Measurements from ENCODE around the gene EDC3.
"Not testable (repeated sequence)": the region's sequence is repeated elsewhere in the genome, so short reads cannot be mapped to it uniquely, and the experiment has no call there.

The EDC3 gene, protein sequence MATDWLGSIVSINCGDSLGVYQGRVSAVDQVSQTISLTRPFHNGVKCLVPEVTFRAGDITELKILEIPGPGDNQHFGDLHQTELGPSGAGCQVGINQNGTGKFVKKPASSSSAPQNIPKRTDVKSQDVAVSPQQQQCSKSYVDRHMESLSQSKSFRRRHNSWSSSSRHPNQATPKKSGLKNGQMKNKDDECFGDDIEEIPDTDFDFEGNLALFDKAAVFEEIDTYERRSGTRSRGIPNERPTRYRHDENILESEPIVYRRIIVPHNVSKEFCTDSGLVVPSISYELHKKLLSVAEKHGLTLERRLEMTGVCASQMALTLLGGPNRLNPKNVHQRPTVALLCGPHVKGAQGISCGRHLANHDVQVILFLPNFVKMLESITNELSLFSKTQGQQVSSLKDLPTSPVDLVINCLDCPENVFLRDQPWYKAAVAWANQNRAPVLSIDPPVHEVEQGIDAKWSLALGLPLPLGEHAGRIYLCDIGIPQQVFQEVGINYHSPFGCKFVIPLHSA

DNA sequence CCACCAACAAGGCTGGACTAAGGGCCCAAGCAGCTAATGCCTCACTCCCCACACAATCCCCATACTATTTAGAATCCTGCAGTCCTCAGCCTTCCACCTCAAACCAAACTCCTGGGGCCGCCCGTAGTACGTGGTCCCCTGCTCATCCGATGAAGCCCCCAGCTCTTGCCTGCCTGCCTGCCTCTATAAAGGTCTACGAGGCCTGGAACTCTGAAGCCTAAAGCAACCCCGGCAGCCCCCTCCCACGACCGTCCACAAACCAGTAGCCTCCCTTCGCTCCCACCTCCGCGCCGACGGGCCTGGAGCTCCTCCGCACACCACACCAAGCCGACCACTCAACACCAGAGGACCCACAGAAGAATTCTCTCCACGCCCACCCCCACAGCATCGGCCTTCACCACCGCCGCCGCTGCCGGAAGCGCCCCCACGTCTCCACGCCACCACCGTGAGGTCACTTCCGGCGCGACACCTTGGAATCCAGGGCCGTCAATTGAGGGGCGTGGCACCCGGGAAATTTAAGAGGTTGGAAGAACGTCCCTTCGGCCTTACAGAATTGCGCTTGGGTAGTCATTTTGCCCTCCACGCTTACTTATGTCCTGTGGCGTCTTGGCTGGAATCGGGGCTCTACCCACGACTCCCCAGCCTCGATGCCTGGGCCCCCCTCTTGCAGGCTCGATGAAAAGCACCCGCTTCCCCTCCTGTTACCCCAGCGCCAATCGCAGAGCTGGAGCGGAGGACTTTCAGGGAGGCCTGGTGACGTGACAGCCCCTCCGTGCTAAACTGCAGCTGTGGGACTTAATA is at the start of gene EDC3:
TSS of gene EDC3 (minus strand) at position 428 of the 801 bp plus-strand sequence. CDS start 20,900 bp downstream, outside the sequence.
- peak; percentile 75 for DNase-seq

DNA sequence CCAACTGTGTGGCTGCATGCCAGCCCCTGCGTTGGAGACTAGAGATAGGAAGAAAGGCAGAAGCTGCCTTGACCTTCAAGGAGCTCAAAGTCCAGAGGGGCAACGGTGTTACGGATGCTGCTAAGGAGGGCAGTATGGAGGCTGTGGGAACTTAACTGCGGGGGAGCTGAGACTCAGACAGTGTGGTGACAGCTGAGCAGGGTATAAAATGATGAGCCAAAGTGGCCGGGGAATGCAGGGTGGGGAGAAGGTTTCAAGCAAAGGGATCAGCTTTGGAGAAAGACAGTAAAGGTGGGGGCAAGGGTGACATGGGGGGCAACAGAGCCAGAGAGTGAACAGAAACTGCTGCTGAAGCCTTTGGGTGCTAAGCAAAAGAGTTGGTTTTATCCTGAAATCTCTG is 46.6 kb upstream of the EDC3 start:
- no peak for DNase-seq

DNA sequence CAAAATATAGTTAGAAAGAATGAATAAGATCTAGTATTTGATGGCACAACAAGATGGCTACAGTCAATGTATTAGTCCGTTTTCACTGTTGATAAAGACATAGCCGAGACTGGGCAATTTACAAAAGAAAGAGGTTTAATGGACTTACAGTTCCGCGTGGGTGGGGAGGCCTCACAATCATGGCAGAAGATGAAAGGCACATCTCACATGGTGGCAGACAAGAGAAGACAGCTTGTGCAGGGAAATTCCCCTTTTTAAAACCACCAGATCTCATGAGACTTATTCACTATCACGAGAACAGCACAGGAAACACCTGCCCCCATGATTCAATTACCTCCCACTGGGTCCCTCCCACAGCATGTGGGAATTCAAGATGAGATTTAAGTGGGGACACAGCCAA is 42.4 kb upstream of the EDC3 start:
- DNase-seq, result not testable (repeated sequence)

DNA sequence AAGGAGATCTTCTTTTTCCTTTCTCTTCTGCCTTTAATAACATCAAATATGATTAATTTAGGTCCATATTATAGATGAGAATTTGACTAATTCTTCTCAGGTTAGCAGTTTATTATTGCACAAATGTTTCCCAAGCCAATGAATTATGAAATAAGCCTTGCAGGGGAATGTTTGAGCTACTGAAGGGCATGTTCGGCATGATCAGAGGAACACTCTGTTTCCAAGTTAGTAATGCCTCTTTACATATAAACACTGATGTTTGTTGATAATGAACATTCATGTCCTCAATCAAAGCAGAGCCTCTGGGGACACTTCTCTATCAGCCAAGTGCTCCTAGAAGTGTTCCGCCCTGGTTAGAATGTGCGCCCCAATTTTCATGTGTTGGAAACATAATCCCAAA is 39.5 kb upstream of the EDC3 start:
- DNase-seq, result no peak

DNA sequence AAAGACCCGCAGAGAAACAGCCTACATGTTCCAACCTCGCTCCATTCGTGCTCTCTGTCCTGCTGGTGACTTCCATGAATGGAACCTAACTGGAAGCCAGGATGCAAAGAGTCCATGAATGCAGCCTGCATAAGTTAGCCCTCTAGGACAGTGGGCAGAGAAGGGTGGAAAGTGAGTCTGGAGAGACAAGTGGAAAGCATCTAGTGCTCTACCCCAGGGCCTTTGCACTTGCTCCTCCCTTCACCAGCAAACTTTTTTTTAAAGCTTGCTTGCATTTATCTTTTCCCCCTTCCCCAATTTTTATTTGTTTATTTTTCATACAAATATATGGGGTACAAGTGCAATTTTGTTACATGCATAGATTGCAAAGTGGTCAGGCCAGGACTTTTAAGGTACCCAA is 37.4 kb upstream of the EDC3 start:
- DNase-seq, result no peak

DNA sequence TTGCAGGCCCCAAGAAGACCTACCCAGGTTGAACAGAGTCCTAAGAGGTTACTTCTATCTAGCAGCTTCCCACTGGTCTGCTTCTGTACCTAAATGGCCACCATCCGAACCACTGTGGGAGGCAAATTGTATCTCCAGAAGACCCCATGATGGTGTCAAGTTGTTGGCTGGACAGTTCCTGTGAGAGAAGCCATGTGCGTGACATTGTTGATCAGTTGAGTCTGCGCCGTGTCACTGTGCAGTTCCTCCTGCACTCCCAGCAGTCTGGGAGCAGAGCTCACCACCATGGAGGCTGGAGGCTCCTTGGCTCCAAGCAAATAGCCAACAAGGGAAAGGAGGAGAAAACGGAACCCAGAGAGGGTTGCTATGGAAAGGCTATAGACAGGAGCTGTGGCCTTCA is 37.0 kb upstream of the EDC3 start:
- DNase-seq, result no peak

DNA sequence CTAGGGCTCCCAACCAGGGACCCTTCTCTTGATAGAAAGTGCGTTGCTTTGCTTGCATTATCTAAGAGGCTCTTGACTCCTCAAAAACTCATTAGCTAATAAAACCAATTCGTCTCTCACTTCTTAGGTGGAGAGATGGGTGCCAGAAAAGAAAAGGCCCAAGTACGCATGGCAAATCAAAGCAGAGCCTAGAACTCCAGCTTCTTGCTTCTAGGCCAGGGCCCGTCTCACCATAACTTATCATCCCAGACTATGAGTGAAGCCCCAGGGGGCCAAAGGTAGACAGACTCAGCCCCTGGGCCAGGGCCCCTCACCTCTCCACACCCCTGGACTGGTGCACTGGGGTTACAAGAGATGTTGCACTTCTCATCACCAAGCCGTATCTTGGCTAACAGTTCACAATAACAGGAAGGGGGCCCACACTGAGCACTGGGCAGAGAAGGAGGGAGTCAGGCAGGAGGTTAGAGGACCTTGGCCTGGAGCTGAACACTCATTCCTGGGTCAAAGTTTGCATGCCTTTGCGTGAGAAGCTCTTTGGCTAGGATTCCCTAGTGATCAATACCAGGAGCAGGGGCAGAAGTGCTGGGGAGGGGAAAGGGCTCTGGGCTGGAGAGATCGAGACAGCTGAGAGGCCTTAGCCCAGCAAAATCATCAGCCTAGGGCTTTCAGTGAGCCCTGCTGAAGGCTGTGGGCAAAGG is 34.9 kb upstream of the EDC3 start:
- DNase-seq, result no peak

DNA sequence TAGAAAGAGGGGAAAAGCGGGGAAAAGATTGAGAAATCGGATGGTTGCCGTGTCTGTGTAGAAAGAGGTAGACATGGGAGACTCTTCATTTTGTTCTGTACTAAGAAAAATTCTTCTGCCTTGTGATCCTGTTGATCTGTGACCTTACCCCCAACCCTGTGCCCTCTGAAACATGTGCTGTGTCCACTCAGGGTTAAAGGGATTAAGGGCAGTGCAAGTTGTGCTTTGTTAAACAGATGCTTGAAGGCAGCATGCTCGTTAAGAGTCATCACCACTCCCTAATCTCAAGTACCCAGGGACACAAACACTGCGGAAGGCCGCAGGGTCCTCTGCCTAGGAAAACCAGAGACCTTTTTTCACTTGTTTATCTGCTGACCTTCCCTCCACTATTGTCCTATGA is 33.5 kb upstream of the EDC3 start:
- DNase-seq, result not testable (repeated sequence)

DNA sequence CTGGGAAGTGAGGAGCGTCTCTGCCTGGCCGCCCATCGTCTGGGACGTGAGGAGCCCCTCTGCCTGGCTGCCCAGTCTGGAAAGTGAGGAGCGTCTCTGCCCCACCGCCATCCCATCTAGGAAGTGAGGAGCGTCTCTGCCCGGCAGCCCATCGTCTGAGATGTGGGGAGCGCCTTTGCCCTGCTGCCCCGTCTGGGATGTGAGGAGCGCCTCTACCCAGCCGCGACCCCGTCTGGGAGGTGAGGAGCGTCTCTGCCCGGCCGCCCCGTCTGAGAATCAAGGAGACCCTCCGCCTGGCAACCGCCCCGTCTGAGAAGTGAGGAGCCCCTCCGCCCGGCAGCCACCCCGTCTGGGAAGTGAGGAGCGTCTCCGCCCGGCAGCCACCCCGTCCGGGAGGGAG is 32.9 kb upstream of the EDC3 start:
- not testable (repeated sequence) for DNase-seq

DNA sequence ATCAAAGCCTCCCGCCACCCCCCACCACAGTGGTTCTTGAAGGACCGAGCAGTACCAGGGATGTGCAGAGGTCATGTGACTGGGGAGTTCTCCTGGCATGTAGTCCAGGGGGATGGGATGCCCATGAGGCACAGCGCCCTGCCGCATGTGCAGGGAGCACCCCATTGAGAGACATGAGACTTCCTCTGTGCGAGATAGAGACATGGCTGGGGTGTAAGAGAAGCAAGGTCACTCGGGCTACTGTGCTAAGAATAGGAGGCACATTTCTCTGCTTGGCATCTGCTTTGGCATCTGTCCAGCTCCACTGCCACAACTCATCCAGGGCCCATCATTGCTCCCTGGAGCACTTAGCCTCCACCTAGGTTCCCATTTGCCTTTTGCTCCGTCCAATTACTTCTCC is 31.9 kb upstream of the EDC3 start:
- DNase-seq, result no peak

DNA sequence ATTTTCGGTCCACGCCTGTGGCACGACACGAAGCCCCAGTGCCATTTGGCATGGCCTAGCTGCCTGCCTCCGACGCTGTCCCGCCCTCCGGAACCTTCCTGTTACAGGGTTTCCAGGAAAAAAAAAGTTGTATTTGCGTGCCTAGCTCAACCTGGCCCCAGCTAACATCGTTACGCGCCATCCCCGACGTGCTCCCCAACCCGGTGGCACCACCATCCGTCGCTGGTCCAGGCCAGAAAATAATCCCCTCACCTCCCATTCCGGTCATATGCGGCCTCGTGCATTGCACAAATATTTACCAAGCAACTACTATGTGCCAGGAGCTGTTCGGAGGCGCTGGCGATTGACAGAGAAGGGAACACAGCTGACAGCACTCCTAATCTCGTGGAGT is 30.9 kb upstream of the EDC3 start:
- no peak for DNase-seq

DNA sequence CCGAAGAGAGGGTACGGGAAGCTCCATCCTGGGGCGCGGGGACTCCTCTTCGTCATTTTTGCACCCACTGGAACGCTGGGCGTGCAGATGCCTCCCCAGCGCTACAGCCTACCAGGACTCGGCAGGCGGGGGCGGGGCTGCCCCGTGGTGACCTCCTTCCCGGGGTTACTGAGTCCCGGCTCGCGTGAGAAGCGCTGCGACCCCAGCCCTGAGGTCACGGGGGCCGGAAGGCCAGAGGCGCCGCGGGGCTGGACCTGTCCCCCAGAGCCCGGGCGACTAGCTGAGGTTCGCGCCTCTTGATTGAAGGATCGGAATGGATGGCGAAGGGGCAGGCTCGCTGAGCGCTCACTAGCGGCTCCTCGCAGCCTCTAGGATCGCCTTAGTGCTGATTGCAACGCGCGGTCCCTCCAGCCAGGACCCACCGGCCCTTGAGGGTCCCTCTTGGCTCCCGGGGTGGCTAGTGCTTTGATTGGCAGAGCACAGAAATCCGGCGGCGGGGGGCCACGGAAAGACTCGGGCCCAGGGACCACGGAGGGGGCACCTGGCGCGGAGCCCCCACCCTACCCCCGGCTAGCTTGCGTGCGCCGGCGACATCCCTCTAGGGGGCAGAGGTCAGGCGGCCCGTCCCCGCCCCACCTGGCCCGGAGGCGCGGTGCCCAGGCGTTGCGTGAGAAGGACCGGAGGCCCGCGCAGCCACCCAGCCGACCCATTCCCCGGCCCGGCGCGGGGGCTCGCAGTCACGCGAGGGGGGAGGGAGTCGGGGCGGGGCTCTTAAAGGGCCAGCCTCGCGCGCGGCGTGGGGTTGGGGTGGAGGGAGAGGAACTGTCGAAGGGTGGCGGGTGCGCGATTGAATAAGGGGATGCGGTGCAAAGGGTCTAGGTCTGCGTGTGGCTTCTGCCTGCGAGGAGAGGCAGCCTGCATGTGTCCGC is 30.3 kb upstream of the EDC3 start:
- peak; percentile 23 for DNase-seq

DNA sequence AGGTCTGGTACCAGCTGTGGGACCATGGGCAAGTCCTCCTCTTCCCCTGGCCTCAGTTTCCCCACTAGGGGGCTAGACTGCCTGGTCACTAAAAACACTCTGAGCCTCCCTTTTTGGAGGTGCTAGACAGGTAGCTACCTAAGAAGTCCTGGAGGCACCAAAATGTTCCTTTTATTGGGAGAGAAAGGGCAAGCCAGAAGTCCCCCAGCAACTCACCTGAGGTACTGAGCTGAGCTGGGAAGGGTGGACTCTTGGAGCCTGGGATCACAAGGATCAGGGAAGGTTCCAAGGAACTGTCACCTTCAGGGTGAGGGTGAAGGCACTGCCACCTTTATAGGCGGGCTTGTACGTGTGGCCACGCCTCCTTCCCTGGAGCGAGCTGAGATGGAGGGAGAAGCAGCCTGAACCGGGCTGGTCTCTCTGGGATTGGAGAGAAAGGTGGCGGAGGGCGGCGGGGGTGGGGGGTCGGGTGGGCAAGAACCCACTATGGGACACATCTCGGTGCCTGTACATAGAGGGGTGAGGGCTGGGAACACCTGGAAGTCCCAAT is 29.5 kb upstream of the EDC3 start, which contains the start of gene CYP1A1:
TSS of gene CYP1A1 (minus strand) at position 304 of the 550 bp plus-strand sequence. CDS start 2,431 bp downstream, outside the sequence.
- DNase-seq, result no peak

DNA sequence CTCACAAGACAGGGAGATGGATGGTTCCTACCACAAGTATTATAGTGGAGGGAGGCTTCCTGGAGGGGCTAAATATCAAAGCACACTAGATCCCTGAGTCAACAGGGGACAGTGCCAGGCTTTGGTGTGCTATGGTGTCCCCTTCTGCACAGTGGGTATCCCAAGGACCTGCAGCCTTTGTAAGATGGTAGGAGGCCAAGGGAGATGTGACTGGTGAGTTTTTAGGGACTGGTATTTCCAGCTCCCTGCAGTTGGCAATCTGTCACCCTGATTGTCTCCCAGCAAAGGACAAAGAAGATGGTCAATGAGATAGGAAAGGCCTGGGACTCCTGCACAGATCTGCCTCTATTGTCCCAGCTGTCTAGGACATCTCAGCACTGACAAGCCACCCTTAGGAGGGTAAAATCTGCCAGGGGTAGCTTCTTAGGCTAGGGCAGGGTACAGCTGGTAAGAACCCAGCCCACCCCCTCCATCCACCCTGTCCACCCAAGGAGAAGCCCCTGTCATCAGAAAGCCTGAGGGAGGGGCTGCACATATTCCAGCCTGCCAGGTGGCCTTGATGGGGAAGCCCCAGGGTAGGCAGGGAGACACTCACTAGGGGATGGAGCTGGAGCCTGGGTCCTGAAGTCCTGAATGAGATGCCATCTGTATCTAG is 28.9 kb upstream of the EDC3 start:
- DNase-seq, result no peak

DNA sequence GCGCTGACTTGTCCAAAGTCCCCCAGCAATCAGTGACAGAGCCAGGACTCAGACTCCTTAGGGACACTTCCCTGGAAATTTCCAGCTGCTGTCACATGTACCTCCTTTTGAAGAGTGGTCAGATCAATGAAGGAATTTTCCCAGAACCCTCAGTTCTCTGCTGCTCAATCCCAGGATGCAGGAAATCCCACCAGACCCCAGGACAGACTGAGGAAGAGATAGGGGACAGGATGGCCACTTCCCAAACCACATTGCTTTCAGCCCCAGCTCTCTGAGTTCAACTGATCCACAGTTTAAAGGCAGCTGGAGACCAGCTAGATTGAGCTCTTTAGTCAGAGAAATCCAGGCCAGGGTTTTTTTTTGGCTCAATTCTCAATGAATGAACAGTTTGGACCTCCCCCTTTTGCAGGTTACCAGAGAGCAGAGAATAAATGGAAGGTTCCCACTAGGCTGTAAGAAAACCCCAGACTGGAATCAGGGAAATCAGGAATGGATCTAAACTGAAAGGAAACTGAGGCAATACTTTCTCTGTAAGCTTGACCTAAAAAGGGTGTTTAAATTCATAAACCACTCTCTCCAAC is 28.0 kb upstream of the EDC3 start:
- peak; percentile 25 for DNase-seq

DNA sequence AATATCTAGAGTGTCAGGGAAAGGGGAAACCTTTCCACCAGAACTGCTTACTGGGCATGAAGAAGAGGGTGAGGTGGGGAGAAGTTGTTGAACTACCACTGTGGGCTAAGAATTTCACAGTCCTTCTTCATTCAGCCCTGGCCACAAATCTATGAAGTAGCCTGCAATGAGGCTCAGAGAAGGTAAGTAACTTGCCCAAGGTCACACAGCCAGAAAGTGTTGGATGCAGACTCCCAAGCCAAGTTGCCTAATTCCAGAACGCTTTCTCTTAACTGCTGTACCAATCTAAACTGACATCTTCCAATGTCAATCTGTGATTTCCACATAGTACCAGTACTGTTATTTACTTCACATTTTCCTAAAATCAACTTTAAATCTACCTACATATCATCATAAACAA is 27.4 kb upstream of the EDC3 start:
- DNase-seq, result no peak

DNA sequence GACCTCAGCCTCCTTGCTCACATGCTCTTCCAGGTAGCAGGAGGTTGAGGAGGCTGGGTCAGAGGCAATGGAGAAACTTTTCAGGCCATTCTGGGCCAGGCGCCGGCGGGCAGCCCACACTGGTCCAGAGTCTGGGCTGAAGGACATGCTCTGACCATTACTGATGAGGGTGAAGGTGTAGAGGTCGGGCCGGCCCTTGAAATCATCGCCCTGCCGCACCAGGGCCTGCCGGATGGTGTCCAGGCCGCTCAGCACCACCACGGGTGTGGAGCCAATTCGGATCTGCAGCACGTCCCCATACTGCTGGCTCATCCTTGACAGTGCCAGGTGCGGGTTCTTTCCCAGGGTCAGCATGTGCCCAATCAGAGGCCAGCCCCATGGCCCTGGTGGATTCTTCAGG is 26.8 kb upstream of the EDC3 start:
- no peak for DNase-seq

DNA sequence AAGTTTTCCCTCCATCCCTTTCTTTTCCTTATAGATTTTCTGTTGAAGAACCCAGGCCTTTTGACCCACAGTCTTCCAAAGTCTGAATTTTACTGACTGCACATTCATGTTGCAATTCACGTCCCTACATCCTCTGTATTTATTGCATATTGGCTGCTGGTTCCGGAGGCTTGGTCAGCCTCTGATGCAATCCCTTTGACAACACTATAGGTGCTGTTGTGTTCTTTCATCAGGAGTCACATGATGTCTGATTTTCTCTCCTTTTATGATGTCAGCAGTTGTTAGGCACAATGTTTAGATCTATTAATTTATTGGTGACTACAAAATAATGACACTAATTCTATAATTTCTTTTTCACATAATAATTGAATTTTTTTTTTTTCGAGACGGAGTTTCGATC is 20.8 kb upstream of the EDC3 start:
- no peak for DNase-seq

DNA sequence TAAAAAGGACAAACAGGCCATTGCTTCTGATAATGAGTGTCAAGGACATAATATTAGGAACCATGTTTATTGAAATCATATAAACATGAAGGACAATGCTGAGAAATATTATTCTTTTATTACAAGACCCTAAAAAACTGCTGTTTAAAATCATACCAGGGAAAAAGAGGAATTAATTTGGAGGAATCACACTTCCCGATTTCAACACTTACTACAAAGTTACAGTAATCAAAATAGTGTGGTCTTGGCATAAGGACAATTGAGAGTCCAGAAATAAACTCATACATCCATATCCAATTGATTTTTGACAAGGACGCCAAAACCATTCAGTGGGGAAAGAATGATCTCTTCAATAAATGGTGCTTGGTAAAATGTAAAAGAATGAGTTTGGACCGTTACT is 16.5 kb upstream of the EDC3 start:
- DNase-seq, result no peak

DNA sequence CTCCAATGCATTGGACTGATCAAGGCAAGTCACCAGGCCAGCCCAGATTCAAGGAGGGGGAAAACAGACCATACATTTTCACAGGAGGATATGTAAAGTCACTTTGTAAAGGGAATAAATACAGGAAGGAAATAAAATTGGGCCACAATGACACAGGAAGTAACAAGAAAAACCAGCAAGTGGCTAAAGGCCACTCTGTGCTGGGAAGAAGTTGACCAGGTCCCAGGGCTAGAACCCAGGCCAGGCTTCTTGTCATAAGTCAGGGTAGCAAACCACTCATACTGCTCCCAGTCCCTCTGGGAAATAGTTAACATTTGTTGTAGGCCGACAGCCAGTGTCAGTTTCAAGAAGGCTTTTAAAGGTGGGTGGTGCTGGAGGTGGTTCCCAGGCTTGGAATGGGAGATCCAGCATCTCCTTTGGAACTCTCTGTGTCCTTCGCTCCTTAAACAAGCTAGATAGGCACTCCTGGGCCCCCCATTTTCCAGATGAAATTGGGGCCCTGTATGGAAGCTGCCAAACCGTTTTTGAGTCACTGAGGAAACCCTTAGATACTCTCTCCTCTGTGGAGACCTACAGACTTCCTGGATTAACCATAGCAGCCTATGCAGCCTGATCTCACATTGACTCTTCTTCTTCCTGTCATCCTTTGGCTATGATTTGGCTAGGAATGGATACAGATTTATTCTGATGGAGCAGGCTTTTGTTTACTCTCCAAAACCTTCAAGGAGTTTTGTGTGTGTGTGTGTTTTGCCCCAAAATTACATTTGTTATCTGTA is 14.7 kb upstream of the EDC3 start:
- no peak for DNase-seq

Measured in COR-L47 (cell line).